Pancreas (tissue), 10 donors: ENCODE results near the gene B4GALNT2. TPM values are rescaled to one million over a fixed set of nuclear protein-coding genes. Genes with fewer than 3 reads are reported as not detected.
A peak's percentile ranks its signal among the peaks of the same experiment; 100 is the strongest.
"Not testable (repeated sequence)": the region's sequence is repeated elsewhere in the genome, so short reads cannot be mapped to it uniquely, and the experiment has no call there.

Experiments used
- ATAC-seq, 4 donors: fragments of 200-7000 bp; cut with Tn5 transposase; one replicate each; pipeline versions ENCODE4 v1.8.0 to v1.9.1; 2020; ENCODE audit warnings: mild to moderate bottlenecking in 4 of 4, moderate library complexity in 4 of 4
- DNase-seq, 6 donors: peaks; one replicate each; pipeline ENCODE4 v3.0.0-alpha.2; 2020
- FAIRE-seq: peaks from 2 replicates; lab custom pipeline; 2012; peaks lifted over from hg19 to GRCh38; lab: Jason Lieb, UNC
- H3K27ac ChIP-seq, 4 donors: fragments of 200-600 bp; sonication (generic); 1 replicate in 3 of 4; 2 replicates in 1 of 4; pipeline versions ENCODE4 v1.5.0 to v1.8.0; 2020
- H3K27me3 ChIP-seq, 4 donors: fragments of 200-600 bp; one replicate each; pipeline ENCODE4 v1.8.0; 2021
- H3K36me3 ChIP-seq, 3 donors: fragments of 200-600 bp; sonication (generic) in 1 of 3; one replicate each; pipeline versions ENCODE4 v1.5.0 to v1.8.0; 2020 to 2021
- H3K4me1 ChIP-seq, 3 donors: fragments of 200-600 bp; one replicate each; pipeline ENCODE4 v1.8.0; 2021
- H3K4me3 ChIP-seq, 4 donors: fragments of 200-600 bp; sonication (generic) in 2 of 4; one replicate each; pipeline versions ENCODE4 v1.5.0 to v1.8.0; 2020 to 2021
- H3K9me3 ChIP-seq, 4 donors: fragments of 200-600 bp; one replicate each; pipeline ENCODE4 v1.8.0; 2021
- CTCF ChIP-seq, 4 donors: fragments of 200-600 bp; sonication (generic) in 3 of 4; IDR thresholded peaks; one replicate each; pipeline versions ENCODE4 v1.5.0 to v1.8.0; 2021; ENCODE audit warnings: antibody characterized with exemption in 4 of 4
- WGBS, 2 donors: extraction: QIAGEN DNeasy Blood & Tissue Kit; methylation state at CpG; one replicate each; pipeline ENCODE4 v1.1.7; 2013; 5-methylcytosine and 5-hydroxymethylcytosine counted together
- intact Hi-C, 3 donors: fragments of 100-400 bp; cut with DNase I; formaldehyde crosslinking; loops; one replicate each; pipeline versions ENCODE4 v1.11.1 to v1.14.2; 2022
- polyA plus RNA-seq, 2 donors: library from polyadenylated mRNA; stranded (reverse); fragments of 200-250 nt; gene quantifications; one replicate each; pipeline ENCODE4 v1.2.3, GENCODE V29; 2013
- total RNA-seq, 6 donors: library from RNA; stranded (reverse); fragmentation: NEBNext Ultra II Directional in 4 of 6; extraction: Animal tissue kit (Norgen Biotek cat#: 25700) in 4 of 6; gene quantifications; one replicate each; pipeline versions ENCODE4 v1.2.1 to v1.2.4, GENCODE V29; 2021 to 2023
- donor health status: healthy with polysubstance abuse.
- donor health status: DM: no; HTN: no; CAD: no; lungs with moderate emphysema.
- donor health status: DM: no; HTN: no; CAD: no.
- donor health status: control.
- donor health status: control.
- donor health status: Bipolar disorder and iron deficiency.
- donor health status: DM: yes; HTN: yes; CAD: no.
- donor health status: DM: no; HTN: no; CAD: no.
- donor health status: DM: no; HTN: no; CAD: no.
- donor health status: DM: yes; HTN: yes; CAD: no.

B4GALNT2 gene
- total and polyA plus RNA-seq, 8 donors = 0.03 TPM; not detected in 7

GRCh38 chr17:49130891-49131290 is 1.7 kb upstream of the B4GALNT2 start:
- 77 to 86% methylated on average over 3 of the region's 3 CpGs for WGBS, 2 donors
- peaks cover 0 to 46% (median 8%) of the 10 kb centered on the region in 4 donors for H3K27me3 ChIP-seq
- H3K9me3 ChIP-seq = no peaks in the 10 kb centered on the region
- intact Hi-C loops = no loop called here
- no peaks in the 10 kb centered on the region for H3K36me3 ChIP-seq
- no peak overlapping the region for H3K27ac ChIP-seq
- H3K4me3 ChIP-seq = no peak overlapping the region
- H3K4me1 ChIP-seq = peaks cover 0 to 9% (median 6%) of the 10 kb centered on the region in 3 donors
- no peak for DNase-seq
- no peak for ATAC-seq
- no peak for FAIRE-seq
- no peak for TF ChIP-seq CTCF (IDR thresholded peaks at IDR 0.05)

GRCh38 chr17:49132317-49132698 is 261 bp upstream of the B4GALNT2 start:
- Histone ChIP-seq H3K36me3 (no peaks in the 10 kb centered on the region), H3K4me1 (peaks cover 0 to 6% (median 1%) of the 10 kb centered on the region in 3 donors), H3K9me3 (no peaks in the 10 kb centered on the region), H3K4me3 (peak overlapping the region in 2 of 4 donors; percentile 20 to 35), H3K27ac (no peak overlapping the region), H3K27me3 (peaks cover 0 to 51% (median 8%) of the 10 kb centered on the region in 4 donors)
- no peak for TF ChIP-seq CTCF (IDR thresholded peaks at IDR 0.05)
- ATAC-seq (peak in 1 of 4 donors; percentile 31), DNase-seq (no peak), FAIRE-seq (no peak)
- 5% methylated on average over 17 to 22 of the region's 22 CpGs for WGBS, 2 donors
- intact Hi-C loops = no loop called here

- 96 to 97% methylated on average over 4 of the region's 4 CpGs for WGBS, 2 donors
- ATAC-seq (no peak), DNase-seq (no peak), FAIRE-seq (no peak)
- no peak for TF ChIP-seq CTCF (IDR thresholded peaks at IDR 0.05)
- Histone ChIP-seq H3K27me3 (peaks cover 0 to 38% (median 8%) of the 10 kb centered on the region in 4 donors), H3K36me3 (no peaks in the 10 kb centered on the region), H3K27ac (no peak overlapping the region), H3K4me3 (no peak overlapping the region), H3K4me1 (peaks cover 0 to 6% (median 0%) of the 10 kb centered on the region in 3 donors), H3K9me3 (no peaks in the 10 kb centered on the region)
- intact Hi-C loops = no loop called here
Observed at GRCh38 chr17:49136335-49136734, 3.8 kb downstream of the B4GALNT2 start.

GRCh38 chr17:49145654-49146053 is 13.1 kb downstream of the B4GALNT2 start:
- H3K36me3 ChIP-seq, intact Hi-C loops, DNase-seq, H3K27ac ChIP-seq, FAIRE-seq, H3K4me3 ChIP-seq, H3K27me3 ChIP-seq, H3K4me1 ChIP-seq, H3K9me3 ChIP-seq, ATAC-seq: not testable (repeated sequence)
- WGBS, 2 donors = 50 to 54% methylated on average over 3 of the region's 3 CpGs

- peaks cover 0 to 7% (median 2%) of the 10 kb centered on the region in 4 donors for H3K27me3 ChIP-seq
- ATAC-seq = no peak
- no peak for DNase-seq
- no peak for FAIRE-seq
- H3K27ac ChIP-seq = no peak overlapping the region
- TF ChIP-seq CTCF (IDR thresholded peaks at IDR 0.05) = no peak
- H3K4me1 ChIP-seq = no peaks in the 10 kb centered on the region
- intact Hi-C loops = no loop called here
- no peaks in the 10 kb centered on the region for H3K9me3 ChIP-seq
- H3K4me3 ChIP-seq = no peak overlapping the region
- WGBS, 2 donors = 70 to 76% methylated on average over 3 of the region's 3 CpGs
- H3K36me3 ChIP-seq = no peaks in the 10 kb centered on the region
Observed at GRCh38 chr17:49146620-49147306, 14.2 kb downstream of the B4GALNT2 start.
